Esophagus muscularis mucosa (tissue), 3 donors: ENCODE measurements around the gene TMEM156.

ENCODE experiments used
- POLR2A ChIP-seq: fragments of 450-650 bp; IDR thresholded peaks from one replicate; pipeline ENCODE4 v1.6.1; 2017; ENCODE audit warnings: antibody characterized with exemption, moderate library complexity, mild to moderate bottlenecking, low read depth
- TF ChIP-seq, protein P1 (sequence below), 3 experiments: fragments of 200-600 bp in 2 of 3; fragments of 450-650 bp in 1 of 3; sonication (generic) in 2 of 3; IDR thresholded peaks; one replicate each; pipeline ENCODE4 v1.5.1; 2017 to 2019; ENCODE audit warnings: antibody characterized with exemption in 3 of 3, mild to moderate bottlenecking in 2 of 3, moderate library complexity in 1 of 3

DNA sequence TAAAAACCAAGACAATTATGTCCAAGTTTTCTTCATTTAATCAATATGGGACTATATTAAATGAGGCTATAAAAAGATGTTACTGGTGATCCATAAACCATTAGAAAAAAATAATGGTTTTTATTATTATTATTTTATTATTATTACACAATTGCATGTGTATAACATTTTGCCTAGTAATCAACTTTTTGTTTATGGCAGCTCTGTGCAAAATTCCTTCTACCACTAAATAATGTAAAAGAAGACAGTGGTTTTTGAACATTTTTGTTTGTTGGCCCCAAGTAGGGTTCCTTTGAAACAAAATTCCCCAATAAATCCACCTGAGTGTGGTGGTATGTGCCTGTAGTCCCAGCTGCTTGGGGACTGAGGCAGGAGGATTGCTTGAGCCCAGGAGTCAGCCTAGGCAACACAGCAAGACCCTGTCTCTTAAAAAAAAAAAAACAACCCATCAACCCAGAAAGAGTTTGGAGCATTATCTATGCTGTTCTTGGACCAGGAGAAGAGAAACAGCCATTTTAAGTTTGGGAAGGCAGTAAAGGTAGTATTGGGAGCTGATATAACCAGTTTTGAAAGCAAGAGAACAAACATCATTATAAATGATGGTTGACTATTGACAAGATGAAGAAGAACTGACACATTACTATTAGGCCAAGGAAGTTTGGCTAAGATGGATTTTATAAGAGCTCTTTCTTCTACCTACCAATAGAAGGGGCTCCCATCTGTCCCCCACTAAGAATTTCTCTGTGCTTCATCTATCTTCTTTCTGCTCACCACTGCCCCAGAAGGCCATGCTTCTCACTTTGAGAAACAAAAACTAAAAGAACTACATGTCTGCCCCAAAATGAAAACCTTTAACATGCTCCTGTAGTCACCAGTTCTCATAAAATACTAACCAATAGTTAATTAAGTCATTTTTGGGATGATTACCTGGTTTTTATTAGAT, 2.2 kb downstream of the TMEM156 start:
- no peak for TF ChIP-seq POLR2A
- TF ChIP-seq, protein P1, sequence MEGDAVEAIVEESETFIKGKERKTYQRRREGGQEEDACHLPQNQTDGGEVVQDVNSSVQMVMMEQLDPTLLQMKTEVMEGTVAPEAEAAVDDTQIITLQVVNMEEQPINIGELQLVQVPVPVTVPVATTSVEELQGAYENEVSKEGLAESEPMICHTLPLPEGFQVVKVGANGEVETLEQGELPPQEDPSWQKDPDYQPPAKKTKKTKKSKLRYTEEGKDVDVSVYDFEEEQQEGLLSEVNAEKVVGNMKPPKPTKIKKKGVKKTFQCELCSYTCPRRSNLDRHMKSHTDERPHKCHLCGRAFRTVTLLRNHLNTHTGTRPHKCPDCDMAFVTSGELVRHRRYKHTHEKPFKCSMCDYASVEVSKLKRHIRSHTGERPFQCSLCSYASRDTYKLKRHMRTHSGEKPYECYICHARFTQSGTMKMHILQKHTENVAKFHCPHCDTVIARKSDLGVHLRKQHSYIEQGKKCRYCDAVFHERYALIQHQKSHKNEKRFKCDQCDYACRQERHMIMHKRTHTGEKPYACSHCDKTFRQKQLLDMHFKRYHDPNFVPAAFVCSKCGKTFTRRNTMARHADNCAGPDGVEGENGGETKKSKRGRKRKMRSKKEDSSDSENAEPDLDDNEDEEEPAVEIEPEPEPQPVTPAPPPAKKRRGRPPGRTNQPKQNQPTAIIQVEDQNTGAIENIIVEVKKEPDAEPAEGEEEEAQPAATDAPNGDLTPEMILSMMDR (IDR thresholded peaks at IDR 0.05), result no peak
